DOHH2 (cell line): ENCODE measurements around the gene BNIP5.

Experiments
- CTCF ChIP-seq: fragments of 200-600 bp; sonication (generic); IDR thresholded peaks from one replicate; pipeline ENCODE4 v1.5.1; 2014; ENCODE audit warnings: antibody characterized with exemption, mild to moderate bottlenecking, low read depth, low read length; ENCODE audit not compliant: poor library complexity, severe bottlenecking
- EZH2phosphoT487 ChIP-seq: fragments of 200-600 bp; sonication (generic); IDR thresholded peaks from 2 replicates; pipeline ENCODE4 v1.6.1; 2017; ENCODE audit warnings: borderline replicate concordance, mild to moderate bottlenecking, antibody characterized with exemption, low read length, moderate library complexity, mixed read lengths

GRCh38 chr6:36368921-36369865 is 32.5 kb upstream of the BNIP5 start:
- TF ChIP-seq CTCF: no peak
- TF ChIP-seq EZH2phosphoT487: no peak
